NCI-H1105 (cell line): Measurements from ENCODE around the gene RALGAPA1.
A peak's percentile ranks its signal among the peaks of the same experiment; 100 is the strongest.

Experiments used
- DNase-seq: peaks from one replicate; lab custom pipeline; 2025; lab: John Stamatoyannopoulos, UW

RALGAPA1 gene

GRCh38 chr14:35535483-35536112 lies 273.5 kb downstream of the RALGAPA1 start:
- DNase-seq = peak; percentile 24

DNA sequence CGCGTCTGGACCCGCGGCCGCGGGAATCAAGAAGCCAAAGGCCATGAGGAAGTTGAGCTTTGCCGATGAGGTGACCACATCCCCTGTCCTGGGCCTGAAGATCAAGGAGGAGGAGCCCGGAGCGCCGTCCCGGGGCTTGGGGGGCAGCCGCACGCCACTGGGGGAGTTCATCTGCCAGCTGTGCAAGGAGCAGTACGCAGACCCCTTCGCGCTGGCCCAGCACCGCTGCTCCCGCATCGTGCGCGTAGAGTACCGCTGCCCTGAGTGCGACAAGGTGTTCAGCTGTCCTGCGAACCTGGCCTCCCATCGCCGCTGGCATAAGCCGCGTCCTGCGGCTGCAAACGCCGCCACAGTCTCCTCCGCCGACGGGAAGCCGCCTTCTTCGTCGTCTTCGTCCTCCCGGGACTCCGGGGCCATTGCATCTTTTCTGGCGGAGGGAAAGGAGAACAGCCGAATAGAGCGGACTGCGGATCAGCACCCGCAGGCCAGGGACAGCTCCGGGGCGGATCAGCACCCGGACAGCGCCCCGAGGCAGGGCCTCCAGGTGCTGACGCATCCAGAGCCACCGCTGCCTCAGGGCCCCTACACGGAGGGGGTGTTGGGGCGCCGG lies 274.1 kb downstream of the RALGAPA1 start:
- peak; percentile 32 for DNase-seq

GRCh38 chr14:35534208-35534872 lies 274.8 kb downstream of the RALGAPA1 start:
- DNase-seq = peak; percentile 41

GRCh38 chr14:35533357-35534207 lies 275.5 kb downstream of the RALGAPA1 start, which contains the start of gene INSM2:
TSS of gene INSM2 (plus strand) at chr14:35534164. CDS start at chr14:35534253, 89 bp downstream.
- peak; percentile 90 for DNase-seq

- DNase-seq = no peak
Observed at GRCh38 chr14:35532783-35533356, 276.2 kb downstream of the RALGAPA1 start.

DNA sequence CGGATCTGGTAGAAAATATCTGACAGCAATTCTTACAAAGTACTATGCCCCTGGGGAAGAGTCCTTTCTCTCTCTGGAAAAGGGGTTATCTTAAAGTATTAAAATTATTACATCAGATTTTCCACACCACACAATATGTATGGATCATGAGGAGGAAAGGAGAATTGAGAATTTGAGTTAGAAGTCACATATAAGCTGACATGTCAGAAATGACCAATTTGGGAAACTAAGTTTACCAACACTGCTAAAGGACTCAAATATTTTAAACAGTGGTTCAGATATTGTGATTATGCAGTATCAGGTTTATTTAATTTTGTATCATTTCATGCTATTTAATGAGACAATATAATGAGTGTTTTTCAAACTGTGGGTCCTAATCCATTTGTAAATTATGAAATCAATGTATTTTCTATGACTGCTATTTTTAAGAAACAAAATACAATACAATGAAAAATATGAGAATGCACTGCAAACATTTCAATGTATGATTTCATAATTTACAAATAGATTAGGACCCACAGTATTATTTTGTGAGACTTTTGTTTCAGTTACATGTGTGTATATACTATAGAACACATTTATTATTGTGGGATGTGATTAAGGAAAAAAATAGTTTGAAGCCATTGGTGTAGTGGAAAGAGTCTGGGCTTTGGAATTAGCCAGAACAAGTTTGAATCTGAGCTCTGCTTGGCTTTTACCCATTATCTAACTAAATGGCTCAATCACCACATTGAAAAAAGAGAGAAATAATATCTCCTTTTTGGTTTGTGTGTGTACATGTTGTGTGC lies 276.9 kb downstream of the RALGAPA1 start:
- no peak for DNase-seq

DNA sequence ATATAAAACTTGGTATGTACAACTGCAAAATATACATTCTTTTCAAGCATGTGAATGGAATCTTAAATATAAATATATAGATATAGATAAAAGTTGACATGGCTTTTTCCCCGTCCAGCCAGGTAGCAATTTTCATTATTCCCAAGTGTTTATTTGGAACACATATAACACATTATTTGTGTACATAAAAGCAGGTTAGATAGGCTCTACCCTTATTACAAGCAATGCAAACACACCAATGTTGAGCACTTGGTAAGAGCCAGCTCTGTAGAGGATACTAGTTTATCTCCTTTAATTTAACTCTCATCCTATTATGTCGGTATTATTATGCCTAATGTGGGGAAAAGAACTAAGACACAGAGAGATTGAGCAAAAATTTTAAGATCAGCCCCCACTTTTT lies 282.1 kb downstream of the RALGAPA1 start:
- DNase-seq = no peak

DNA sequence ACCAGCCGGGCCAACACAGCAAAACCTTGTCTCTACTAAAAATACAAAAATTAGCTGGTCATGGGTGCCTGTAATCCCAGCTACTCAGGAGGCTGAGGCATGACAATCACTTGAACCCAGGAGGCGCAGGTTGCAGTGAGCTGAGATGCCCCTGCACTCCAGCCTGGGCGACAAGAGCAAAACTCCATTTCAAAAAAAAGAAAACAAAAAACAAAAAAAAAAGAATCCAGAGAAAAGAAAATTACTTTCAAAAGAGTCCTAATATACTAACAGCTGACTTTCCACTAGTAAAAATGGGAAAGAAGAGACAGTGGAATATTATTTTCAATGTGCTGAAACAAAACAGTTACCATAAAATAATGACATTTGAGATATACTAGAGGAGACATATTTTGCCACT lies 283.4 kb downstream of the RALGAPA1 start:
- no peak for DNase-seq

DNA sequence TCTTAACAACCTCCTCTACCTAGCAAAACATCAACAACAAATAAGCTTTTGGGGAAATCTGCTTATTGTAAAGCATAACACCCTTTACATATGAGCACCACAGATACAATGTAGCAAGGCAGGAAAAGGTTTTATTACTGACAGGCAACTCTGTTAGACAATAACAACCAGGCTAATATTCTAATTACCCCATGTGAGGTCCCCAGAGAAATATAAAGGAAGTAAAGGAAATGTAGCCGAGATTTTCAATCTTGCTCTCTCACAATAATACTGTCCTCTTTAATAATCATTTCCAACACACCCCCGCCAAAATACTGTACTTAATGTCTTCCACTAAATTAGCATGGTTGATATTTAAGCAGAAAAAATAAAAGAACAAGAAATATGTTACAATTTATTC lies 289.1 kb downstream of the RALGAPA1 start:
- DNase-seq = no peak

GRCh38 chr14:35515916-35516315 lies 293.2 kb downstream of the RALGAPA1 start:
- no peak for DNase-seq

DNA sequence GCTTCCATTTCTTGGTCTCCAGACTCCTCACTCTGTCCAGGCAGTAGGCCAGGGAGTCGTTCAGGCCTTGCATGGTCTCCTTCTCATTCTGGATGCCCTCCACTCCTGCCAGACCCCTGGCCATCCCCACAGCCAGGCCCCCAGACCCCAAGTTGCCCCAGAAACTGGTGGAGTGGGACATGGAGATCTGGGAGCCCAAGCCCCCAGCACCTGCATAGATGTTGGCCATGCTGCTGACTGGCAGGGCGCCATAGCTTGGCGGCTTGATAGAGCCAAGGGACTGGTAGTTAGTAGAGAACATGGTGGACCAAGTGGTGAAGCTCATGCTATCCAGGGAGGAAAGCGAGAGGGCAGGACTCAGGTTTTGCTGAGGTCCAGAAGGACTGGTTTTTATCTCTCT lies 296.3 kb downstream of the RALGAPA1 start:
- DNase-seq = no peak

- DNase-seq = no peak
Observed at GRCh38 chr14:35509846-35510245, 299.2 kb downstream of the RALGAPA1 start.

DNA sequence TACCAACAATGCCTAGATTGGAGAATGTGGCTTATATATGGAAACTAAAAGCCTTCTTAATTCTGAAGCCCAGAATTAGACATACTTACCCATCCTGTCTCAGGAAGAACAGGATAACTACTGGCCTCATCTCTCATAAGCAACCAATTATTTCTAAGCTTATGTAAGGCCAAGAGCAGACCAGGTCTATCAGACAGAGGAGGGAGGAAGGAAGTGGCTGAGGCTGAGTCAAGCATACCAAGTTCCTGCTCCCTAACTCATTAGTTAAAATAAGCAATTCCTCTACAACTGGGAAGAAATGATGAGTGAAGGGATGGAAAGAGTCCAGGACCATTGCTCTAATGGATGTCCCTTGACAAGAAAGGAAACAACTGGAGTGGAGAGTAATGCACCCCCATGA lies 302.2 kb downstream of the RALGAPA1 start:
- no peak for DNase-seq

DNA sequence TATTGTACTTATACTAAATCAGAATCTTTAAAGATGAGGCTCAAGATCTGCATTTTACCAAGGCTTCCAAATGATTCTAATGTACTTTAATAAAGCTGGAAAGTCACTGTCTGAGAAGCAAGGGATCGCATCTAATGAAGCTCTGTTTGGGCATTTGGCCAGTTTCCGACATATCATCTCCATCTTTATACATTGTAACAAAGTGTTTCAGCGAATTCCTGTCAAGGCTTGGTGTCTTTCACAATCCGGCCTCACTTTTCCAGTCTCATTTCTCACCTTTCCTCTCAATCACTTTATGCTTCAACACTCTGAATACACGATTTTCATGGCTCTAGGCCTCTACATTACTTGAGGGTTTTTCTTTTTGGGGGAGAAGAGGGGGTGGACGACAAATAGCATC lies 302.6 kb downstream of the RALGAPA1 start:
- no peak for DNase-seq

GRCh38 chr14:35504260-35504659 lies 304.8 kb downstream of the RALGAPA1 start:
- DNase-seq = no peak

DNA sequence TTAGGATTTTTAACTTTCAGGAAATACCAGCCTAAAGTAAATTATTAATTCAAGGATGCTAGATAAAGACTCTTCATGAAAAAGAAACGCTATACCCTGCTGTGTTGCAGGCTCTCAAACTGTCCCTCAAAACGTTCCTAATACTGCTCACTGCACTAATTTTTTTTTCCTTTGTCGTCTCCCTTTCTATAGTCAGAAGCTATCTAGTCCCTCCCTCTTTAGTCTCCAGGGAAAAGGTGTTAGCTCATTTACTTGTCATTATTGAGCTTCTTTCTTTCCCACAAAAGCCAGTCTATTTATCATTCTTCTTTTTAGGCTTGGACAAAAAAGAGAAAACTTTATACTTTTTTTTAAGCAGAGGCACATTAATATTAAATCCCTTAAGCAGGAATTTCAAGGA lies 305.4 kb downstream of the RALGAPA1 start:
- DNase-seq = no peak

DNA sequence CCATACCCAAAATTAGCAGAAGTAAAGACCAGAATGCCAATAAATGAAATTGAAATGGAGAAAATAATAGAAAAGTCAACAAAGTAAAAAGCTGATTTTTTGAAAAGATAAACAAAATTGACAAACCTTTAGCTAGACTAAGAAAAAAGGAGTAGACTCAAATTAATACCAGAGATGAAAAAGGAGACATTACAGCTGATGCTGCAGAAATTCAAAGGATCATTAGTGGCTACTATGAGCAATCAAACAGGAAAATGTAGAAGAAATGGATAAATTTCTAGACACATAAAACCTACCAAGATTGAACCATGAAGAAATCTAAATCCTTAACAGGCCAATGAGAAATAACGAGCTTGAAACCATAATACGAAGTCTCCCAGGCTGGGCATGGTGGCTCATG lies 309.9 kb downstream of the RALGAPA1 start:
- no peak for DNase-seq

- DNase-seq = no peak
Observed at GRCh38 chr14:35495278-35495677, 313.8 kb downstream of the RALGAPA1 start.

DNA sequence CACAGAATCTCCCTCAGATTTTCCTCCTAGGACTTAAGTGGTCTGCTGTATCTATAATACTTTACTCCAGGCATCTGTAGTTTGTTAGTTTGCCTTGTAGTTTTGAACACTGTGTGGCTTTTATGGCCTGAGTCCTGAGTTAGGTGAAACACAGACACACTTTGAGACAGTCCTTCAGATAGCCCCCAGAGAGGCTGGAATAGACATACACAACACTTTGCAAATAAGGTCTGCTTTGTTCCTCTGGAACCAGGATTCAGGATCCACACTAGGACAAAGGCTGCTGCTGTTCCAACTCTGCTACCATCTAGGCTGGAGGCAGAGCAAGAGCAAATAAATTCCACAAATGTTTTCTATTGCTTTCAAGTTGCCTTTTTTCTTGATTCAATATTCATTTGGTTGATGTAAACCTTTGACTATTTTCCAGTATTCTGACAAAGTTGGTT lies 316.5 kb downstream of the RALGAPA1 start:
- DNase-seq = no peak
